Liver (tissue), 9 donors: ENCODE results near the gene PPP2R3B. TPM values are rescaled to one million over a fixed set of nuclear protein-coding genes. Genes with fewer than 3 reads are reported as not detected.

Experiments used
- DNase-seq: peaks from one replicate; pipeline ENCODE4 v3.0.0-alpha.2; 2017; ENCODE audit warnings: low spot score
- H3K27ac ChIP-seq, 2 donors: one replicate each; pipeline ENCODE4 v1.7.0; 2013; ENCODE audit warnings: inconsistent platforms in 2 of 2, low read length in 2 of 2, control low read depth in 1 of 2, low read depth in 1 of 2, mild to moderate bottlenecking in 1 of 2
- H3K27me3 ChIP-seq, 4 donors: one replicate each; pipeline versions ENCODE4 v1.6.1 to v1.7.0; 2013; ENCODE audit warnings: low read length in 3 of 4, inconsistent platforms in 1 of 4, mild to moderate bottlenecking in 1 of 4, moderate library complexity in 1 of 4; ENCODE audit not compliant: control insufficient read depth in 4 of 4, insufficient read depth in 4 of 4
- H3K36me3 ChIP-seq, 4 donors: one replicate each; pipeline versions ENCODE4 v1.6.1 to v1.7.0; 2013; ENCODE audit warnings: low read length in 3 of 4, mild to moderate bottlenecking in 3 of 4, low read depth in 1 of 4, moderate library complexity in 1 of 4; ENCODE audit not compliant: control insufficient read depth in 4 of 4, insufficient read depth in 3 of 4
- H3K4me1 ChIP-seq, 4 donors: one replicate each; pipeline versions ENCODE4 v1.6.1 to v1.7.0; 2013; ENCODE audit warnings: low read length in 3 of 4, mild to moderate bottlenecking in 3 of 4, moderate library complexity in 1 of 4; ENCODE audit not compliant: control insufficient read depth in 4 of 4, insufficient read depth in 4 of 4
- H3K4me3 ChIP-seq, 3 donors: one replicate each; pipeline versions ENCODE4 v1.6.1 to v1.7.0; 2013; ENCODE audit warnings: low read length in 3 of 3, control low read depth in 1 of 3, low read depth in 1 of 3, mild to moderate bottlenecking in 1 of 3
- H3K9ac ChIP-seq, 2 donors: one replicate each; pipeline ENCODE4 v1.7.0; 2013; ENCODE audit warnings: low read length in 2 of 2, mild to moderate bottlenecking in 2 of 2, moderate library complexity in 2 of 2, control low read depth in 1 of 2, low read depth in 1 of 2
- H3K9me3 ChIP-seq, 4 donors: one replicate each; pipeline versions ENCODE4 v1.6.1 to v1.7.0; 2013; ENCODE audit warnings: low read length in 3 of 4; ENCODE audit not compliant: control insufficient read depth in 4 of 4
- ATF3 ChIP-seq: IDR thresholded peaks from 2 replicates; pipeline ENCODE4 v1.6.1; 2016; ENCODE audit warnings: antibody characterized with exemption
- CTCF ChIP-seq: fragments of 150-350 bp; IDR thresholded peaks from 2 replicates; pipeline ENCODE4 v1.5.1; 2017; ENCODE audit warnings: improper control_type of control experiment, low read depth, low read length; ENCODE audit not compliant: missing input control
- EGR1 ChIP-seq, 2 donors: IDR thresholded peaks; 2 replicates each; pipeline ENCODE4 v1.6.1; 2016 to 2018; ENCODE audit warnings: antibody characterized with exemption in 2 of 2, low read depth in 2 of 2
- FOXA1 ChIP-seq: IDR thresholded peaks from 2 replicates; pipeline ENCODE4 v1.6.1; 2016; ENCODE audit warnings: antibody characterized with exemption
- FOXA2 ChIP-seq: IDR thresholded peaks from 2 replicates; pipeline ENCODE4 v1.6.1; 2016; ENCODE audit warnings: antibody characterized with exemption
- GABPA ChIP-seq, 2 donors: IDR thresholded peaks in 1 of 2; conservative IDR thresholded peaks in 1 of 2; 2 replicates each; pipeline ENCODE4 v1.6.1; 2016; ENCODE audit warnings: antibody characterized with exemption in 2 of 2, mild to moderate bottlenecking in 1 of 2, moderate library complexity in 1 of 2
- HNF4A ChIP-seq, 2 donors: conservative IDR thresholded peaks; 2 replicates each; pipeline ENCODE4 v1.6.1; 2016; ENCODE audit warnings: antibody characterized with exemption in 2 of 2, mild to moderate bottlenecking in 2 of 2
- HNF4G ChIP-seq: IDR thresholded peaks from 2 replicates; pipeline ENCODE4 v1.6.1; 2016; ENCODE audit warnings: antibody characterized with exemption
- JUND ChIP-seq, 2 donors: IDR thresholded peaks; 2 replicates each; pipeline ENCODE4 v1.6.1; 2016; ENCODE audit warnings: antibody characterized with exemption in 2 of 2
- MAX ChIP-seq: IDR thresholded peaks from 2 replicates; pipeline ENCODE4 v1.6.1; 2016; ENCODE audit warnings: antibody characterized with exemption
- NR2F2 ChIP-seq: IDR thresholded peaks from 2 replicates; pipeline ENCODE4 v1.6.1; 2016; ENCODE audit warnings: antibody characterized with exemption
- RAD21 ChIP-seq, 2 donors: IDR thresholded peaks; 2 replicates each; pipeline ENCODE4 v1.6.1; 2016; ENCODE audit warnings: antibody characterized with exemption in 2 of 2, mild to moderate bottlenecking in 2 of 2
- REST ChIP-seq: IDR thresholded peaks from 2 replicates; pipeline ENCODE4 v1.6.1; 2016; ENCODE audit warnings: antibody characterized with exemption, mild to moderate bottlenecking
- RXRA ChIP-seq, 2 donors: IDR thresholded peaks; 2 replicates each; pipeline ENCODE4 v1.6.1; 2017 to 2018; ENCODE audit warnings: antibody characterized with exemption in 2 of 2, mild to moderate bottlenecking in 1 of 2
- SP1 ChIP-seq: IDR thresholded peaks from 2 replicates; pipeline ENCODE4 v1.6.1; 2018; ENCODE audit warnings: antibody characterized with exemption, mild to moderate bottlenecking
- TAF1 ChIP-seq: conservative IDR thresholded peaks from 2 replicates; pipeline ENCODE4 v1.6.1; 2016; ENCODE audit warnings: antibody characterized with exemption, mild to moderate bottlenecking
- YY1 ChIP-seq: IDR thresholded peaks from 2 replicates; pipeline ENCODE4 v1.6.1; 2016; ENCODE audit warnings: antibody characterized with exemption, mild to moderate bottlenecking
- ZBTB33 ChIP-seq: IDR thresholded peaks from 2 replicates; pipeline ENCODE4 v1.6.1; 2016; ENCODE audit warnings: antibody characterized with exemption
- WGBS: extraction: QIAGEN DNeasy Blood & Tissue Kit; methylation state at CpG from one replicate; pipeline ENCODE4 v1.1.7; 2013; 5-methylcytosine and 5-hydroxymethylcytosine counted together
- polyA plus RNA-seq, 2 donors: library from polyadenylated mRNA; stranded (reverse) in 1 of 2; unstranded in 1 of 2; fragments of 200-250 nt in 1 of 2; fragments of >200 nt in 1 of 2; fragmentation: Nextera tagmentation in 1 of 2; extraction: Ambion mirVana in 1 of 2; gene quantifications; one replicate each; pipeline versions ENCODE4 v1.2.1 to v1.2.3, GENCODE V29; 2013 to 2015
- total RNA-seq, 2 donors: library from RNA; depleted of rRNA; stranded (reverse); fragments of >200 nt; gene quantifications; one replicate each; pipeline ENCODE4 v1.2.3, GENCODE V29; 2014
- donor health status: healthy.
- donor health status: healthy.
- donor health status: healthy.
- donor health status: healthy.
- donor health status: healthy.

Gene PPP2R3B
- total and polyA plus RNA-seq, 4 donors: 1.2 to 8.2 (median 4.3) TPM

- H3K9me3 ChIP-seq: no peaks in the 10 kb centered on the region
- WGBS: 93% methylated on average over 7 of the region's 7 CpGs
- H3K27me3 ChIP-seq: no peaks in the 10 kb centered on the region
- H3K9ac ChIP-seq: no peak overlapping the region
- peaks cover 10 to 46% (median 28%) of the 10 kb centered on the region in 4 donors for H3K36me3 ChIP-seq
- no peak for DNase-seq
- H3K4me3 ChIP-seq: no peak overlapping the region
- no peaks in the 10 kb centered on the region for H3K4me1 ChIP-seq
- no peak overlapping the region for H3K27ac ChIP-seq
- TF ChIP-seq HNF4G: no peak
- no peak for TF ChIP-seq MAX
- no peak for TF ChIP-seq EGR1 (IDR thresholded peaks at IDR 0.05; ENCODE audit: low read depth in 2 of 2)
- TF ChIP-seq CTCF: no peak
- no peak for TF ChIP-seq HNF4A (conservative IDR thresholded peaks at IDR 0.05)
- TF ChIP-seq JUND (IDR thresholded peaks at IDR 0.05): no peak
These were observed 99.0 kb downstream of the PPP2R3B start for GRCh38 chrX:287670-288069.

GRCh38 chrX:285076-285677 is 101.5 kb downstream of the PPP2R3B start:
- H3K27me3 ChIP-seq: no peaks in the 10 kb centered on the region
- TF ChIP-seq RAD21 (IDR thresholded peaks at IDR 0.05) (no peak), GABPA (IDR thresholded peaks at IDR 0.05 in 1 of 2, conservative IDR thresholded peaks at IDR 0.05 in 1 of 2) (no peak), MAX (no peak), SP1 (no peak), HNF4G (no peak), TAF1 (no peak), NR2F2 (no peak), ATF3 (no peak), HNF4A (conservative IDR thresholded peaks at IDR 0.05) (no peak), FOXA2 (no peak), YY1 (no peak), EGR1 (IDR thresholded peaks at IDR 0.05; ENCODE audit: low read depth in 2 of 2) (no peak), ZBTB33 (no peak), REST (no peak), CTCF (no peak), FOXA1 (no peak), JUND (IDR thresholded peaks at IDR 0.05) (no peak), RXRA (IDR thresholded peaks at IDR 0.05) (no peak)
- H3K9me3 ChIP-seq: no peaks in the 10 kb centered on the region
- WGBS: 96% methylated on average over 13 of the region's 13 CpGs
- H3K4me1 ChIP-seq: no peaks in the 10 kb centered on the region
- no peak overlapping the region for H3K27ac ChIP-seq
- H3K9ac ChIP-seq: no peak overlapping the region
- DNase-seq: no peak
- no peak overlapping the region for H3K4me3 ChIP-seq
- peaks cover 5 to 33% (median 24%) of the 10 kb centered on the region in 4 donors for H3K36me3 ChIP-seq
